Amniotic stem cell (primary cell): ENCODE measurements around the gene RNF135.
"Not testable (repeated sequence)": the region's sequence is repeated elsewhere in the genome, so short reads cannot be mapped to it uniquely, and the experiment has no call there.

ENCODE experiments used
- DNase-seq: peaks from one replicate; lab custom pipeline; 2025; lab: John Stamatoyannopoulos, UW

Gene RNF135

GRCh38 chr17:30954046-30954830 is 16.6 kb upstream of the RNF135 start:
- DNase-seq = no peak

- no peak for DNase-seq
Measured at GRCh38 chr17:30956764-30957374, 14.0 kb upstream of the RNF135 start.

GRCh38 chr17:30957741-30958140 is 13.1 kb upstream of the RNF135 start:
- DNase-seq = no peak

GRCh38 chr17:30958187-30958586 is 12.7 kb upstream of the RNF135 start:
- no peak for DNase-seq

GRCh38 chr17:30961209-30962188 is 9.3 kb upstream of the RNF135 start:
- no peak for DNase-seq

GRCh38 chr17:30964312-30964711 is 6.5 kb upstream of the RNF135 start:
- not testable (repeated sequence) for DNase-seq

- DNase-seq = no peak
Measured at GRCh38 chr17:30964876-30965275, 6.0 kb upstream of the RNF135 start.

GRCh38 chr17:30965686-30966085 is 5.2 kb upstream of the RNF135 start:
- DNase-seq = no peak

- not testable (repeated sequence) for DNase-seq
Measured at GRCh38 chr17:30967911-30968310, 2.9 kb upstream of the RNF135 start.

GRCh38 chr17:30969989-30970830 is 629 bp upstream of the RNF135 start:
- no peak for DNase-seq

GRCh38 chr17:30975042-30975820 is 4.4 kb downstream of the RNF135 start:
- no peak for DNase-seq

GRCh38 chr17:30979919-30980318 is 9.1 kb downstream of the RNF135 start:
- DNase-seq = not testable (repeated sequence)

- no peak for DNase-seq
Measured at GRCh38 chr17:30981531-30982519, 11.0 kb downstream of the RNF135 start.

- no peak for DNase-seq
Measured at GRCh38 chr17:30982855-30983254, 12.0 kb downstream of the RNF135 start.

GRCh38 chr17:30990458-30990857 is 19.6 kb downstream of the RNF135 start:
- DNase-seq = no peak

GRCh38 chr17:30992551-30992950 is 21.7 kb downstream of the RNF135 start:
- no peak for DNase-seq

GRCh38 chr17:30995347-30995746 is 24.5 kb downstream of the RNF135 start:
- DNase-seq = no peak

GRCh38 chr17:30996486-30996885 is 25.6 kb downstream of the RNF135 start:
- DNase-seq = no peak

- DNase-seq = no peak
Measured at GRCh38 chr17:30997270-30997669, 26.4 kb downstream of the RNF135 start.
